ENCODE data around the gene ADAMTS17. TPM values are rescaled to one million over a fixed set of nuclear protein-coding genes. Genes with fewer than 3 reads are reported as not detected.

The ADAMTS17 gene
- total RNA-seq, 1 donor from 2014 or later, result 12.4 TPM

DNA sequence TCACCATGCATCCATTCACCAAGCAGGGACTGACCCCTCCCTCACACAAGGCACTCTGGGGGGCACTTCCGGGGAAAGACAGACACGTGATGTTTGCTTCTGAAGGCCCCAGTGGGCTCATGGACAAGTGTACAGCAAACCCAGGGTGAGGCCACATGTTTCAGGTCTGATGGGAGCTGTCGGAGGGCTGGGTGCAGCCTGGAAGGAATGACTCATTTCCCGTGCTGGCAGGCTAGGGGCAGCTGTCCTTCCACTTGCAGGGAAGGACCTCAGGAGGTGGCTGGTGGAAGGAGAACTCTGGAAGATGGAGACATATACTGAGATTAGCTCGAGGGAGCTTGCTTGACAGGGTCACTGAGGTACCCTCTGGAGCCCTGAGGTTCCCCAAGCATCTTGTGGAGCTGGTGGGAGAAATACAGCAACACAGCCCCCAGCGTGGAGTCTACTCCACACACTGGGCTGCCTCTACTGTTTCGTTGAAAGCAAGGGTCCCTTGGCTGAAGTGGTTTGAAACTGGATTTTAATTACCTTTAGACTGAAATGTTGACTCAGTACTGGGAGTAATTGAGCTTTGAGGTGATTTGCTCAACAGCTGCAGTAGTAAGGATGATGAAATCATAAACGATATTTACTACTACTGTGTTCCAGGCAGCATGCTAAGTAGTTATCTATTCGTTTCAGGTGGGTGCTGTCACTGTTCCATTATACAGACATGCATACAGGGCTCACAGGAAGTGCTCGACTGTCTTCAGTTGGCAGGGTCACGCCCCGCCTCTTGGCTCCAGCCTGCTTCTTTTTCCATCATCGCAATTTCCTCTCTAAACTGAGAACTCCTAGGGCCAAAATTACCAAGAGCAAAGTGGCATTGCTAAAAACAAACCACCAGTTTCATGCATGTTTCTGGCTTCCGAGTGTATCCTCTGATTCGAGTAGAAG, 230.4 kb downstream of the ADAMTS17 start:
- DNase-seq, result peak; percentile 64

DNA sequence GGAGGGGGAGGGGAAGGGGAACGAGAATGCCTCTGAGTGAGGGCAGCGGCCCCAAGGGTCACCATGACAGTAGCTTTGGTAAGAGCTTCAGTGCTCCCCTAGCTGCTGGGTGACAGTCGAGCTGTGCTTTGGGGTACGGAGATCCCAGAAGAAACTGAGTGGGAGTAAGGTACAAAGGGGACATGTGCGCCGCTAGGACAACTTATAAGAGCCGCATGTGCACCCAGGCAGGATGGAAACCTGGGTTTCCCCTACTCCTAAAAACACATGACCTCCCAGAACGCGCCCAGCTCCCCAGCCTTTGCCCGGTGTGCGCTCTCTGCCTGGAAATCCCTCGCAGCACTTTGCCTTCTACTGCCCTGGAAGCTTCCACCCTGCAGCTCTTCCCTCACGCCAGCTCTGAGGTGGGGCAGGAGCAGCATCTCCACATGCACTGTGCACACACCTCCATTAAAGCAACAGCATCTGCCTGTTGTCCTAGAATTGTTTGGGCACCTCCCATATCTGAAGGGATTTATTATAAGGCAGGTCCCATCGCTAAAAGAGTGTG, 232.2 kb downstream of the ADAMTS17 start:
- DNase-seq, result no peak

DNA sequence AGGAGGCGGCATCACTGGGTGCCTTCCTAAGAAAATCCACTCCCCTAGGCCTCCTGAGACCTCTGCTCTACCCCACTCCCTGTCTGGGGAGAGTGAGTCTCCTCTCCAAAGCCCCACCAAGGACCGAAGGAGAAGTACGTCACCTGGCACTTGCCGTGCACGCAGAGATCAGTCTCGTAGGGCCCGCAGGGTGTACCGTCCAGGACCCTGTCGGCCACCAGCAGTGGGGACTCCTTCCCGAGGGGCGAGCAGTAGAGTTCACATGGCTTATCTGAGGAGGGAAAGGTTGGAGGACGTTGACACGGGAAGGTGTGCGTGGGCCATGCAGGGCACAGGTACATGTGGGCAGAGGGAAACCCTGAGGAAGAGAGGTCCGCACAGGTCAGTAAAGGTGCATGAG, 232.9 kb downstream of the ADAMTS17 start:
- DNase-seq, result no peak

DNA sequence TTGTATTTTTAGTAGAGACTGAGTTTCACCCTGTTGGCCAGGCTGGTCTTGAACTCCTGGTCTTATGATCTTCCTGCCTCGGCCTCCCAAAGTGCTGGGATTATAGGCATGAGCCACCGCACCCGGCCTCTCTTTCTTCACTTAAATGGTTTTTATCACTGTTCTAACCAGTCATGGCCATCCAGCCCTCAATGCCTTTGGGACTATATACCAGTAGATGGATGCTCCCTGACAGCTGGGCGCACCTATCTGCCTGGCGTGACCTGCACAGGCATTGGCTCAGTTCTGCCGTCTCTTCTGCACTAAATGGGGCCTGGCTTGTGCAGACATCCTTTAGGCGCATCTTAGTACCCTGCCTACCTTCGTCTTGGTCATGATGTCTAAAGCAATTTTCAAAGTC, 233.4 kb downstream of the ADAMTS17 start:
- DNase-seq, result no peak

DNA sequence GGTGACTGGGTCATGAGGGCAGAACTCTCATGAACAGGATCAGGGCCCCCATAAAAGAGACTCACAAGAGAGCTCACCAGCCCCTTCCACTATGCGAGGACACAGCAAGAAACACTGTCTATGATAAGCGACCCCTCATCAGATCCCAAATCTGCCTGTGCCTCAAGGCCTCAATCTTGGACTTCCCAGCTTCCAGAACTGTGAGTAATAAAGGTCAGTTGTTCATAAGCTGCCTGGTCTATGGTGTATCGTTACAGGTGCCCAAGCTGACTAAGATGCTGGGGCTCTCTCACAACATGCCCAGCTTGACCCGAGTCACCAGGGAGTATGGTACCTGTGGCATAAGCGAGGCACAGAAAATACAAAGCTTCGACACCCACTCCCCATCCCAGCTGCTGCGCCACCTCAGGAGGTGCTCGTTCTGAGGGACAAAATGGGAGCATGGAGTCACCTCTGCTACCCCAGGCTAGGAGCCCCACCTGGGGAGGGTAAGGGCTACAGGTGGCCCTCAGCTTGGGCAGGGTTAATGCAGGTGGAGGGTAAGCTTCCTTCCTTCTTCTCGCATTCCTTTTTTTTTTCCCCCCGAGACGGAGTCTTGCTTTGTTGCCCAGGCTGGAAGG, 234.1 kb downstream of the ADAMTS17 start:
- no peak for DNase-seq

DNA sequence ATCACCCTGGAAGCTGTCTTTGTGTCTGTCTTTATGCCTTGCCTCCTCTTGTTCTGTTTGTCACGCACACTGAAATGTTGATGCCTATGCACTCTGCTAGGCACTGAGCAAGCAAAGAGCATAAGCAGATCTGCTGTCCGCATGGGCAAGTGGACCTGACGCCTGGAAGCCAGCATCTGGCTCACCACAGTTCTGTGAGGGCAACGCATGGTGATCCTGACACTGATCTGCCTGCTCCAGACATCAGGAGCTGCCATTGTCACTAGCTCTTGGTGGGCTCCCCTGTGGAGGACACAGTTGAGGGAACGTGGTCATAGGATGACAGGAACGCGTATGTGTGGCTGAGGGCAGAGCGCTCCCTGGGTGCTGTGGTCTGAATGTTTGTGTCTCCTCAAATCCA, 234.6 kb downstream of the ADAMTS17 start:
- DNase-seq, result no peak

DNA sequence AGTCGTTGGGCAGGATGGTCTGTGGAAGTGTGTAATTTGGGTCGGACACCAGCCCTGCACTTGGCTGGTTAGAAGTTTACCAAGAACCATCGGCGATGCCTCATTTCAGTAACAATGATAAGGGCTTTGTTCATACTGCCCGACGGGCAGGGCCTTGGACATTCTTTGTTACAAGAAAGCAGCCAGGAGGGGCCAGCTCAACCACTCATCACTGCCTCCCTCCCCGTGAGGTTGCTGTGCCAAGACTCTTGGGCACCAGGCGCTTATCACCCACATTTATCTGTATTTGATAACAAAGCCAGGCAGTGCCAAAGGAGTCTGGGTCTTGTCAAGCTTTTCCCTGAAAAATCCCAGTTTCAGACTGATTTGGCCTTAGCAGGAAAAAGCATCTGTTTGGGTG, 235.0 kb downstream of the ADAMTS17 start:
- DNase-seq, result no peak

DNA sequence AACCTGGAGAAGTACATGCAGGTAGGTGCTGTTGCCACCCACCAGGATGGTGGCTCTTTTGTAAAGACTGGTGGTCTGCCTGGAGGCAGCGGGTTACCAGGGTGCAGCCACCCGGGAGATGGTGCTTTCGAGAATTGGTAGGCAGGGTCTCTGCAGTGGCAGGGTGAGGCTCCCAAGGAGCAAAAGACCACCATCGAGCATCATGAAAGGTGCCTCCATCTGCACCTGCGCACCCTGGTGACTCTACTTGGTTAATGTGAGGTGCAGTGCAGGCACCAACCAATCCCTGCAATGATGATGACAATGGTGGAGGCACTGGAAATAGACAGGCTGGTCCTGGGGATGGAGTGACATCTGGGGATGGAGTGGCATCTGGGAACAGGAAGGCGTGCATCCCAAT, 236.7 kb downstream of the ADAMTS17 start:
- DNase-seq, result no peak

DNA sequence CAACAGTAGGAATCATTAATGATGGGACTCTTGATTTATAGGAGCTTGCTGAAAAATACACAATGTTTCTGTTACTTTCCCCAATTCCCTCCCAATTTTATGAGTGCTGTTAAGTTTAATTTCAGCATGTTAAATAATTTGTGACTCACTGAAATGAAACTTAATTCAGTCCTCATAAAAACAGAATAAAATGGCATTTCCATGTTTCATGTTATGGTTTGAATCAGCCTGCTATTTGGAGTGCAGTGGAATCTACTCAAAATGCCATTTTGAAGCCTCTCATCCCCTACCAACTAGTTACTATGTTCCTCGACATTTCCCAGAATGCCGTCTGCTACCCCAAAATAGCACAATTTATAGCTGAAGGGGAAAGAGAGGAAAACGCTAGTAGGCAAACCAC, 237.5 kb downstream of the ADAMTS17 start:
- no peak for DNase-seq

DNA sequence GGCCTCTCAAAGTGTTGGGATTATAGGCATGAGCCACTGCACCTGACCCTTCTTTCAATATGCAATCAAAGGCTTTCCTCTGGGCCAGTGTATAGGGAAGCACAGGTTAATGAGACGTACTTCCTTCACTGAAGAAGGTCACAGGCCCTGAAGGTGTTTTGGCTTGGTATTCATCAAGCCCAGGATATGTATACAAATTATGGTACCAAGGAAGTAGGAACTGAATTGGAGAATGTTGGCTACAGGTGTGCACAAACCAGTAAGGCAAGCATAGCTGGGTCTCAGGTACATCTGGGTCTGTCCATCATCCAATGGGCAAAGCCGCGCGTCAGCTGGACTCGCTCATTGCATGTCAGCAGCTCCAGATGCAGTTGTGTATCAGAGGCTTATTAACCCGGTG, 237.9 kb downstream of the ADAMTS17 start:
- no peak for DNase-seq

DNA sequence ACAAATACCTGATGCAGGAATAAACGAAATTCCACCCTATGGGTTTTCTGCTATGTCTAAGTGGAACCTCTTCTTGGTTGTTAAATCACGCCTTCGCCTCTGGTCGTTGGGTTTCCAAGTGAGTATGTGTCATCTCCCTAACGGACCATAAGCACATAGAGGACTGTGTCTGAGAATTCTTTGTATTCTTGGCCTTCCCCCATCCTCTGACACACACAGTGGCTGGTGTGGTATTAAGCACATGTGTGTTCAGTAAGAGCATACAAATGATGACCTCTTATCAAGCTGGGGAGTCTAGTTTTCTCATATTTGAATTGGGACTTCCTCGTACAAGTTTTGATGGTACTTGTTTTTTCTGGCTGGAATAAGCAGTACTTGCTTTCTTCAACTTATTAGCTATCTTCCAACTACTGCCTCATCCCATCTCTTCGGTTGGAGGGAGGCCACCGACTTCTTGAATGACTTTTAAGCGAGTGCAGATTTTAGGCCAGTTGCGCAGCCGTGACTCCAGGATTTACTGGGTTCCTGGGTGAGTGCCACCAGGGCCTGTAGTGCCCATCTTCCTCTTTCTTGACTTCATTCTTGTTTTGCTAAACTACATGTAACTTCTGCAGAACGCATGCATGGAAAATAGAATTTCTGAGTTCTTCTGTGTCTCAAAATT, 240.2 kb downstream of the ADAMTS17 start:
- no peak for DNase-seq

DNA sequence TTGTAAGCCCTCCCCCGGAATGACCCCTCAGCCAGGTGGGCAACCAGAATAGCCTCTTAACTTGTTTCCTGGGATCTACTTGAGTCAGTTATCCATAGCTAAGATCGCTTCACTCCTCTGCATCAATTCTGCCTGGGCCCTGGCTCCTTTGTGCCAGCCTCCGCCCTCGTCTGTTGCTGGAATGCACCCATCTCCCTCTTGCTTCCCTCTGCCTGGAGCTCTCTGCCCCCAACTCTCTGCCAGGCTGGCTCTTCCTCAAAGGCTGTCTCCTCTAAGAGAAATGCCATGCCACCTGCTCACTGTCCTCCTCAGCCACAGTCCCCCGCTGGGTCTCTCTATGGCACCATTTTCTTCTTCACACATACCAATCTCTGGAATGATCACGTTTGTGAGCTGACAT, 240.8 kb downstream of the ADAMTS17 start:
- DNase-seq, result no peak

DNA sequence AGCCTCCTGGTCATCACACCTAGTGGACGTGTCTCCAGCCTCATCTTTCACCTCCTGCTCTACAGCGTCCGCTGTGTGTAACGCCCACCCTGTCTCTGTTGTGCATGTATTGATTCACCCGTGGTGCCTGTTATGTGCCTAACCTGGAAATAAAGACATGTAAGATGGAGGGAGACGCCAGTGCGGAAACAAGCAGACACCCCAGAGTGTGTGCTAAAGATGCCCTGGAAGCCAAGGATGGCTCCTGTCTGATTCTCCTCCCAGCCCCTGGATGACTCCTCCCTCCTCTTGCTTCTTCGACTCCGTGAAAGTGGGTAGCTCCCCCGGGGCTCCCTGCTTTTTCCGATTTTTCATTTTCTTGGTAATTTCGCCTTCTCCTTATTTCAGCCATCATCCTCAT, 241.8 kb downstream of the ADAMTS17 start:
- no peak for DNase-seq

DNA sequence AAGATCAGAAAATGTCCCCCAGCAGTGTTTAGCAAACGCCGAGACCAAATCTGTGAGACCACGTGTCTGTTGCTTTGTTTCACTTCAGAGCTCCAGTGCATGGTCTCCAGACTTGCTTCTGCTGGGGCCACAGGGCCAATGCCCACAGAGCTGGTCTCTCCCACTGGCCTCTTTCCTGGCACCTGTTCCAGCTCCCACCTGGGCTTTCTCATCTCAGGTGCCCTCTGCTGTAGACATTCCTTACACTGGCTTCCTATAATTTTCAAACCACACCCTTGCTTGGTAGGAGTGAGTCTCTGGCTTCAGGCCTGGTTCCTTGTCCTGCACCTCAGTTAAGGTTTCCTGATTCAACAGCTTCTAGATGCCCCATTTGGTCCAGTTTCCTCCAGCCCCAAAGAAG, 243.1 kb downstream of the ADAMTS17 start:
- no peak for DNase-seq

DNA sequence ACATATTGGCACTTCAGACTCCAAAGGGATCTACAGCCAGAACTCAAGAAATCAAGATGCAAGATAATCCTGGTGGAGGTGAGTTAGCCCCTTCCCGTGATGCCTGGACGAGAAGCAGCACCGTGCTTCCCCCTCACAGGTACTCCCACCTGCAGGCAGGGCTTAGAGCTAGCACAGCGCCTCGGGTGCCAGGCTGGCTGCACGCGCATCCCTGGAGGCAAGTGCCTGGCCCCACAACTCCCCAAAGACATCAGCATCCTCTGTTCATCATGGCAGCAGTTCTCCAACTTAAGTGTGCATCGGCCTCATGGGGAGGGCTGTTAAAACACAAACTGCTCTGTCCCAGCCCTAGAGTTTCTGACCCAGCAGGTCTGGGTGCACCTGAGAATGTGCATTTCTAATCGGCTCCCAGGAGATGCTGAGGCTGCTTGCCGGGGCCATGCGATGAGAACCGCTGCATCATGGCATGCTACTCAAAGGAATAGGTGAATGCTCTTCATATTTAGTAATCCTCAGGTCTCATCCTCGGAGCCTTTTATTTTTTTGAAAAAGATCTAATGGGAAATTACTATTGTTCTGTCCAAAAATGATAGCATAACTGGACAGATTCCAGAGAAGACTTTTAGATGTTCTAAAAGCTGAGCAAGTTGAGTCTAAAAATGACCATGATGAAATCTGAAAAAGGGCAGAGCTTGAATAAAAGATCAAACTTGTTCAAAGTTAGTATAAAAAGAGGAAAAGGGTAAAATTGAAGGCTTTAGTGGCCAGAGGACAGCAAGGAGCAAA, 244.2 kb downstream of the ADAMTS17 start:
- DNase-seq, result no peak

DNA sequence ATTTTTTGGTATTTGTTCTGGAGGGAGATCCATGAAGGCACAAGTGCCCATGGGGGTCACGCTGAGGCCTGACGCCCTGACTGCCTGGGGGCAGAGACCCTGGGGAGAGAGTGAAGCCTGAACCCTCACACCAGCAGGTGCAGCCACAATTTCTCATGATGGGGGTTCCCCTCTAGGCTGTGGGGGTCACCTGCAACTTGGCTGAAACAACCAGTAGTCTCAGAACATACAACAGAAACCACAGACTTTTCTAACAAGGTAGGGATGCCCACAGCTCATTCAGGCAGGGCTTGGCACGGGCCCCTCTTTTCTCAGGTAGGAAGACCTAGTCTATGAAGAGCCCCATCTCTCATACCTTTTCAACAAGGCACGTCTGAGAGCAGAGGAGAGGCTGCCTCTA, 245.1 kb downstream of the ADAMTS17 start:
- no peak for DNase-seq

DNA sequence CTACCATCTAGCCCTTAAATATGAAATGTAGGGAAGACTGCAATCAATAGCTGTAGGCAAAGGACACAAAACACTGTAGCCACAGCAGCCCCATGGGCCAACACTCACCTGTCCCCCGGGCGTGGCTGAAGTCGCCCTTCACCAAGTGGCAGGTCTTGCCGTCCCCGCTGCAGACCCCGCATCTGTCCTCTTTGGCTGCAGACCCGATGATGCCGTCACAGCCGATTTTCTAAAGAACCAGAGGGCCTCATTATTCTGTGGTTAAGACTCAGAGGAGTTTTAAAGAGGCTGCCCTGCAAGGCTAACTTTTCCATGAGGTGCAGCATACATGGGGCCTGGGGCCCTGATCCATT, 245.6 kb downstream of the ADAMTS17 start:
- no peak for DNase-seq

DNA sequence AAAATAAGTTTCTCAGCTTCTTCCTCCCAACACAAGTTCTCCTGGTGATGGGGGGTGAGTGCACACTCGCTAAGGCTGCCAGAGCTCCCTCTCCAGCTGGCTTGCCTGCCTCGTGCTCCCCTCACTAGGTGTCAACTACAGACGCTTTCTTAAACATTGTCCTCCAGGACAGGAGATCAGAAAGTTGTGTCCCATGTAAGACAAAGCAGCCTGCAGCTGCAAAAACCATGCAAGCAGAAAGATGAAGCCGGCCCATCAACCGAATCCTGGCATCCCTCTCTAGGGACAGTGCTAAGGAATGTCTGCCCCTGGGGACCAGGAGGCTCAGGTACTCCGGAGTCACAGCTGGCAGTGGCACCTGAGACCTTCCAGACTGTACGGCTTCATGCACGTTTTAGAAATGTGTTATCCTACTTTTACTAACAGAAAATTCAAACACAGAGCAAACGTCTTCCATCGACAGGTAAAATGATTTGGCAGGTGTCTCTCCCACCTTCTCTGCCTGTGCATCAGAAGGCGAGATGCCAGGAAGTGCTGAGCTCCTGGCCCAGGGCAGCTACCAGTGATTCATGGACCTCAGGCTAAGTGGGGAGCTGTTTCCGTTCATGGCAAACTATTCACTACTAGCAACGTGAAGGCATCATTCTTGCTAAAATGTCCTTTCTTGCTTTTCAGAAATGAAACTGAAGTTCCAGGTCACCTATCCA, 246.1 kb downstream of the ADAMTS17 start:
- DNase-seq, result no peak

DNA sequence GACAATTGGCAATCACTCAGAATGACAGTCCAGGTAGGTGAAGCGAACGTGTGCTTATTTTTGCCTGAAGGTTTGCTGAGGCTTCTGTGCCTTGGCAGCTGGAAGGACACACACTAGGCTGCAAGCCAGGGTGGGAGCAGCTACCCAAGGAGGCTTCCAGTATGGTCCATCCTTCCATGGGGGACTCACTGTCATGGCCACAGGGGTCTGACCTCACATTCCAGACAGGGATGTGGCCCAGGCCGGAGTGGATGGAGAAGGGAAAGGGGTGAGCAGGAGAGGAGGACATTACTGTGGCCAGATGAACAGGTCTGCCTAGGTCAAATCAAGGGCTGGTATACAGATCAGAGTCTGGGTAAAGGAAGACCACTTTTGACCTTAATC, 247.7 kb downstream of the ADAMTS17 start:
- DNase-seq, result no peak

DNA sequence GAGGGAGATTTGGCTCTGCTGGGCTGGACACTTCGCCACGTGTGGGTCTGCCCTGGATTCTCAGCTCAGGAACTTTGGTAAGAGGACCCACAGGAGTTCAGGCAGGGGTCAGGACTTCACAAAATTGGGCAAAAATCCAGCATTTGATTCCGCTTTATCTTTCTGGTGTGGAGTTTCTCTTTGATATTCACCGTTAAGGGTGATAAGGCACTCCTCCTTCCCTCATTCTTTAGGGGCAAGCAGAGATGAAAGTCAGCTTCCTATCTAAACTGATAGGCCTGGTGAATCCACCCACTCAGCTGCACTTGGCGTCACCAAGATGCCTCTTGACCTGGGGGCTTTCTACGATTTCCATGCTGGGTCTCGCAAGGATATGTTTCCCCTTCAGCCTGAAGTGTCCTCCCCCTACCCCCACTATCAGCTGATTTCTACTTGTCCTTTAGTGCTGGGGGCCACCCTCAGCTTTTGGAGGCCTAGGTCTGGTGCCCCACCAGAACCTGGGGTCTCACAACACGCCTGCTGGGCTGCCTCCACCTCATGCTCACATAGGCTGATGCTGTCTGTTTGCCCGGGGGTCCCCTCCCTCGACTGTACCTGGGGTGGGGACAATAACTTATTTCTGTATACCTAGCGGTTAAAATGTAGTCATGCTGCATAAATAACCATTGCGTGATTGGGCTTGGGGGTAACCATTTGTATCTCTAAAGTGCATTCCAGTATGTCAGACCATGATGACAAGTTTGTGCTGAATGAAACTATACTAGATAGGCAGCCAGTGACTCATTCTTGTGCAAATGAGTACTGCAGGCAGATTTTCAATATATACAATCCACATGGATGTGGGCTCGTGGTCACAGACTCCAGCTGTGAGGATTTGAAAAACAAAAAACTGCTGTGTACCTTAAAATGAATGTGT, 248.3 kb downstream of the ADAMTS17 start:
- no peak for DNase-seq

DNA sequence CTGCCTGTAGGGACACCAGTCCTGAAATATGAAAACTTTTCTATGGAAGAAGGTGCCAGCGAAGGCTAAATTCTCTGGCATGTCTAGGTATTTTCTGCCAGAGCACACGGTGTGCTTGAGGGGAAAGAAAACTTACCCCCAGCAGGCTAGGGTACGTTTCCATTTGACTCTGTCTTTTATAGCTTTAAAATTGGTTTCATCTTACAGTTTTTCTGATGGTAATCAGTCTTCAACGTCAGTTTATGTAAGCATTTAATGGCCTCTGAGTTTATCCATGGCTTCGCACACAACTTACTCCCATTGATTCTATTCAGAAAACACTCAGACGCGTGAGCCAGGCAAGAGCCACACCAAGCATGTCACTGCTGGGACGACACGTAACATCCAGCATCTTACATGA, 249.7 kb downstream of the ADAMTS17 start:
- no peak for DNase-seq

Measured in tongue (tissue), 2 donors.